Activated naive CD4-positive, alpha-beta T cell treated with anti-CD3 and anti-CD28 coated beads, Interleukin-2, amount 50 U/mL, for 16 hours (primary cell): ENCODE results near the gene SLC5A8.

Experiments used
- DNase-seq: peaks from one replicate; pipeline ENCODE4 v3.0.0-alpha.2; 2020

SLC5A8 gene

GRCh38 chr12:101209319-101210302 lies at the start of gene SLC5A8:
Gene SLC5A8 (minus strand): TSS chr12:101210238. CDS start chr12:101209848, 390 bp downstream.
- no peak for DNase-seq

GRCh38 chr12:101257357-101257756 lies 47.3 kb upstream of the SLC5A8 start:
- DNase-seq = no peak

GRCh38 chr12:101256266-101256665 lies 46.2 kb upstream of the SLC5A8 start:
- DNase-seq = no peak

- no peak for DNase-seq
Observed at GRCh38 chr12:101243616-101244015, 33.6 kb upstream of the SLC5A8 start.

- no peak for DNase-seq
Observed at GRCh38 chr12:101243074-101243473, 33.0 kb upstream of the SLC5A8 start.

GRCh38 chr12:101238800-101239329 lies 28.8 kb upstream of the SLC5A8 start:
- DNase-seq = no peak

GRCh38 chr12:101238306-101238705 lies 28.3 kb upstream of the SLC5A8 start:
- no peak for DNase-seq

- DNase-seq = no peak
Observed at GRCh38 chr12:101235686-101236085, 25.6 kb upstream of the SLC5A8 start.

GRCh38 chr12:101231636-101232035 lies 21.6 kb upstream of the SLC5A8 start:
- DNase-seq = no peak

GRCh38 chr12:101230547-101230946 lies 20.5 kb upstream of the SLC5A8 start:
- no peak for DNase-seq

- DNase-seq = no peak
Observed at GRCh38 chr12:101229841-101230241, 19.8 kb upstream of the SLC5A8 start.

GRCh38 chr12:101221301-101221700 lies 11.3 kb upstream of the SLC5A8 start:
- no peak for DNase-seq

- DNase-seq = no peak
Observed at GRCh38 chr12:101216810-101217209, 6.8 kb upstream of the SLC5A8 start.

GRCh38 chr12:101207086-101207780 lies 2.8 kb downstream of the SLC5A8 start:
- DNase-seq = no peak

GRCh38 chr12:101204602-101205304 lies 5.3 kb downstream of the SLC5A8 start:
- DNase-seq = no peak

- no peak for DNase-seq
Observed at GRCh38 chr12:101200824-101201223, 9.2 kb downstream of the SLC5A8 start.

- DNase-seq = no peak
Observed at GRCh38 chr12:101200145-101200544, 9.9 kb downstream of the SLC5A8 start.

- DNase-seq = no peak
Observed at GRCh38 chr12:101186291-101186690, 23.7 kb downstream of the SLC5A8 start.

- no peak for DNase-seq
Observed at GRCh38 chr12:101181776-101182175, 28.3 kb downstream of the SLC5A8 start.

GRCh38 chr12:101174541-101174940 lies 35.5 kb downstream of the SLC5A8 start:
- DNase-seq = no peak

GRCh38 chr12:101173197-101173749 lies 36.8 kb downstream of the SLC5A8 start:
- DNase-seq = no peak

GRCh38 chr12:101172316-101172715 lies 37.7 kb downstream of the SLC5A8 start:
- DNase-seq = no peak

GRCh38 chr12:101168001-101168400 lies 42.0 kb downstream of the SLC5A8 start:
- no peak for DNase-seq
